ENCODE data around the gene OLIG1.

DNA sequence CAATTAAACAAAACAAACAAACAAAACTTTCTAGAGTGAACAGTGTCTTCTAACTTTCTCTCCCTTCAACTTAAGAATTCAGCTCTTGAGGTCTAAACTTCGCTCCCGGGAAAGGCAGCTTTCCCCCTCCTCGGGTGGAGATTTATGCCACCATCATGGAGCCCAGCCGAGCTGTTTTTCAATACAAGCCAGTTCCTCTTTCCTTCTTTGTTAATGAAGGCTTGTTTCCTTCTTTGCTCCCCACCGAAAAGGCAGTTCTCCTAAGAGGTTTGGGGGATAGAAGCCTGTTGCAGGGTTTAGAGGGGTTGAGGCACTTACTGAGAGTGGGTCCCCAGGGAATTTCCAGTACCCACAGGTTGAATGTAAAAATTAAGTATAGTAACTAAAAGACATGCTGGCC, 26.5 kb downstream of the OLIG1 start:
- TF ChIP-seq CEBPB (IDR thresholded peaks at IDR 0.05; ENCODE audit: low read depth) (no peak), CBX3 (IDR thresholded peaks at IDR 0.05; ENCODE audit: low read depth) (no peak)
